ENCODE results near the gene NUAK2.
A peak's percentile ranks its signal among the peaks of the same experiment; 100 is the strongest.

NUAK2 gene

GRCh38 chr1:205263580-205264190 is 57.9 kb downstream of the NUAK2 start:
- H3K9me3 ChIP-seq (ENCODE audit: severe bottlenecking): no peaks in the 10 kb centered on the region
- DNase-seq: no peak
- H3K36me3 ChIP-seq: peaks cover 51% of the 10 kb centered on the region
- no peak overlapping the region for H3K4me3 ChIP-seq (ENCODE audit: low read depth, low read length)
- TF ChIP-seq CTCF (IDR thresholded peaks at IDR 0.05; ENCODE audit: low read depth, low read length): no peak
- no peaks in the 10 kb centered on the region for H3K27me3 ChIP-seq (ENCODE audit: insufficient read depth, low read depth, severe bottlenecking)
- no peak overlapping the region for H3K27ac ChIP-seq

GRCh38 chr1:205262731-205263171 is 58.8 kb downstream of the NUAK2 start:
- TF ChIP-seq CTCF (IDR thresholded peaks at IDR 0.05; ENCODE audit: low read depth, low read length): no peak
- peaks cover 46% of the 10 kb centered on the region for H3K36me3 ChIP-seq
- H3K4me3 ChIP-seq (ENCODE audit: low read depth, low read length): no peak overlapping the region
- H3K9me3 ChIP-seq (ENCODE audit: severe bottlenecking): no peaks in the 10 kb centered on the region
- H3K27ac ChIP-seq: no peak overlapping the region
- no peaks in the 10 kb centered on the region for H3K27me3 ChIP-seq (ENCODE audit: insufficient read depth, low read depth, severe bottlenecking)
- DNase-seq: no peak

DNA sequence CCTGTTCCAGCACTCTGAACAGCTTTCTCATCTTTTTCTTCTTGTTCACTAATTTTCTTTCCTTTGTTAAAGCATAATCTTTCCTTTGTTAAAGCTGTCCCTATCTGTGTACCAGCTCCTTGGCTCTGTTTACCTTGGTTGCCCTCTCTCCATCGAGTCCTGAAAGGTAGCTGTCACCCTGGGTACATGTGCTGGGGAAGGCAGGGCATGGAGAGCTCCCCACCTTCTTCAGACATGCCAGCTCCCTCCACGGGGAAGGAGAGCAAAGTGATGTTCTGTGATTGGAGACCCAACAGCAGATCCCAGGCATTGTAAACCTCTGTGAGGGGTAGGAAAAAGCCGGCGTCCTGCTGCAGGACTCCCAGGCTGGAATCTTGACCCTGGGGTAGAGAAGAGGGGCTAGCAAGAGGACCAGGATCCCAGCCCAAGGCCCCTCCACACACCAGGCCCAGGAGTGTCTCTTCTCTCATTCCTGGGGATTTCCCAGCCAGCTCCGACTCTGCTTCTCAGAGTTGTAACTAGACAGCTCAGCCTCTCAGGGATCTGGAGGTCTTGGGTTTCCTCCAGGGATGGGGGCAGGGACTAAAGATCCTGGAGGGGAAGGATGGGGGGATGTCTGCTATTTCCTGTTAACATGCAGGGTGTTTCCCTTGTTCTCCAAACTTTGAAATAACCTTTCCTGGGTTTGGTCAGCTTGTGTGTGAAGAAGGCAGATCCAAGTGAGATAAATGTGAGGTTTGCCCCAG is 59.4 kb downstream of the NUAK2 start:
- no peak overlapping the region for H3K4me3 ChIP-seq (ENCODE audit: low read depth, low read length)
- no peak for DNase-seq
- H3K9me3 ChIP-seq (ENCODE audit: severe bottlenecking): no peaks in the 10 kb centered on the region
- H3K27me3 ChIP-seq (ENCODE audit: insufficient read depth, low read depth, severe bottlenecking): no peaks in the 10 kb centered on the region
- peaks cover 44% of the 10 kb centered on the region for H3K36me3 ChIP-seq
- H3K27ac ChIP-seq: no peak overlapping the region
- no peak for TF ChIP-seq CTCF (IDR thresholded peaks at IDR 0.05; ENCODE audit: low read depth, low read length)

- Histone ChIP-seq H3K27me3 (ENCODE audit: insufficient read depth, low read depth, severe bottlenecking) (no peaks in the 10 kb centered on the region), H3K4me3 (ENCODE audit: low read depth, low read length) (no peak overlapping the region), H3K36me3 (peaks cover 38% of the 10 kb centered on the region), H3K9me3 (ENCODE audit: severe bottlenecking) (no peaks in the 10 kb centered on the region), H3K27ac (no peak overlapping the region)
- no peak for TF ChIP-seq CTCF (IDR thresholded peaks at IDR 0.05; ENCODE audit: low read depth, low read length)
- peak; percentile 68 for DNase-seq
These were observed 60.4 kb downstream of the NUAK2 start for GRCh38 chr1:205260948-205261732.

DNA sequence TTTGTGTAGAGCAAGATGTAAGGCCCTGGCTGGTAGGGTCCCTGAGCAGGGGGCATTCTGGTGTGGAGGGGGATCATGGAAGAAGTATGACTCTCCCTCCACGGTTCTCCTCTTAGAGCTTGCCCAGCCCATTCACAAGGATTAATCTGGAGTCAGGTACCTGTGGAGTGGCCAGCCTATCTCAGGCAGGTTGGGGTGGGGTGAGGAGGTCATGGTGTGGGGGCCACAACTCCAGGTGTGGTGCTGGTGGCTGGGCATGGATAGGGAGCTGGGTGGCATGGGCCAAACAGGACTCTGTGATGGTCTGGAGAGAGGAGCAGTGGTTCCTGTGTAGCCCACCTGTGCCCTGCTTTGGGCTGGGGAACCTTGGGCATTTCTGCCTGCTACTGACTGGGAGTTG is 61.5 kb downstream of the NUAK2 start:
- peak overlapping the region; percentile 87 for H3K27ac ChIP-seq
- H3K4me3 ChIP-seq (ENCODE audit: low read depth, low read length): peak overlapping the region; percentile 15
- no peaks in the 10 kb centered on the region for H3K9me3 ChIP-seq (ENCODE audit: severe bottlenecking)
- no peak for TF ChIP-seq CTCF (IDR thresholded peaks at IDR 0.05; ENCODE audit: low read depth, low read length)
- no peaks in the 10 kb centered on the region for H3K27me3 ChIP-seq (ENCODE audit: insufficient read depth, low read depth, severe bottlenecking)
- H3K36me3 ChIP-seq: peaks cover 33% of the 10 kb centered on the region
- DNase-seq: no peak
